Right lobe of liver (tissue), 4 donors: ENCODE measurements around the gene TNFRSF13B.

Experiments used
- POLR2A ChIP-seq: fragments of 450-650 bp; IDR thresholded peaks from one replicate; pipeline ENCODE4 v1.6.1; 2017; ENCODE audit warnings: antibody characterized with exemption, mild to moderate bottlenecking
- TF ChIP-seq, protein P1 (sequence below), 4 donors: fragments of 200-600 bp in 3 of 4; fragments of 450-650 bp in 1 of 4; IDR thresholded peaks; one replicate each; pipeline versions ENCODE4 v1.5.1 to v1.8.0; 2016 to 2022; ENCODE audit warnings: antibody characterized with exemption in 4 of 4, mild to moderate bottlenecking in 2 of 4
- donor health status: DM: no; HTN: no; CAD: no.
- donor health status: DM: no; HTN: no; CAD: no.
- donor health status: DM: no; HTN: yes; CAD: no.

DNA sequence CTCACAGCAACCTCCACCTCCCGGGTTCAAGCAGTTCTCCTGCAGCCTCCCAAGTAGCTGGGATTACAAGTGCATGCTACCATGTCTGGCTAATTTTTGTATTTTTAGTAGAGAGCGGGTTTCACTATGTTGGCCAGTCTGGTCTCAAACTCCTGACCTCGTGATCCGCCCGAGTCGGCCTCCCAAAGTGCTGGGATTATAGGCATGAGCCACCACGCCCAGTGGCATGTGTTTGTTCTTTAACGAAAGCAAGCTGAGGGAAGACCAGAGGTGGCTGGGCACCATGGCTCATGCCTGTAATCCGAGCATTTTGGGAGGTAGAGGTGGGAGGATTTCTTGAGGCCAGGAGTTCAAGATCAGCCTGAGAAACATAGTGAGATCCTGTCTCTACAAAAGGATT lies 18.1 kb downstream of the TNFRSF13B start:
- TF ChIP-seq, protein P1, sequence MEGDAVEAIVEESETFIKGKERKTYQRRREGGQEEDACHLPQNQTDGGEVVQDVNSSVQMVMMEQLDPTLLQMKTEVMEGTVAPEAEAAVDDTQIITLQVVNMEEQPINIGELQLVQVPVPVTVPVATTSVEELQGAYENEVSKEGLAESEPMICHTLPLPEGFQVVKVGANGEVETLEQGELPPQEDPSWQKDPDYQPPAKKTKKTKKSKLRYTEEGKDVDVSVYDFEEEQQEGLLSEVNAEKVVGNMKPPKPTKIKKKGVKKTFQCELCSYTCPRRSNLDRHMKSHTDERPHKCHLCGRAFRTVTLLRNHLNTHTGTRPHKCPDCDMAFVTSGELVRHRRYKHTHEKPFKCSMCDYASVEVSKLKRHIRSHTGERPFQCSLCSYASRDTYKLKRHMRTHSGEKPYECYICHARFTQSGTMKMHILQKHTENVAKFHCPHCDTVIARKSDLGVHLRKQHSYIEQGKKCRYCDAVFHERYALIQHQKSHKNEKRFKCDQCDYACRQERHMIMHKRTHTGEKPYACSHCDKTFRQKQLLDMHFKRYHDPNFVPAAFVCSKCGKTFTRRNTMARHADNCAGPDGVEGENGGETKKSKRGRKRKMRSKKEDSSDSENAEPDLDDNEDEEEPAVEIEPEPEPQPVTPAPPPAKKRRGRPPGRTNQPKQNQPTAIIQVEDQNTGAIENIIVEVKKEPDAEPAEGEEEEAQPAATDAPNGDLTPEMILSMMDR (IDR thresholded peaks at IDR 0.05): no peak
- TF ChIP-seq POLR2A: no peak
